Fibroblast of skin of scalp (primary cell): ENCODE data around the gene ZNF37A.
"Not testable (repeated sequence)": the region's sequence is repeated elsewhere in the genome, so short reads cannot be mapped to it uniquely, and the experiment has no call there.

Experiments
- DNase-seq: peaks from one replicate; pipeline ENCODE4 v3.0.0-alpha.2; 2013

ZNF37A gene

GRCh38 chr10:38150891-38151463, 56.8 kb downstream of the ZNF37A start:
- DNase-seq, result not testable (repeated sequence)

- DNase-seq, result no peak
Measured at GRCh38 chr10:38156416-38157269, 62.5 kb downstream of the ZNF37A start.

GRCh38 chr10:38157270-38157685, 63.1 kb downstream of the ZNF37A start:
- DNase-seq, result no peak

GRCh38 chr10:38159004-38159403, 64.9 kb downstream of the ZNF37A start:
- DNase-seq, result no peak

DNA sequence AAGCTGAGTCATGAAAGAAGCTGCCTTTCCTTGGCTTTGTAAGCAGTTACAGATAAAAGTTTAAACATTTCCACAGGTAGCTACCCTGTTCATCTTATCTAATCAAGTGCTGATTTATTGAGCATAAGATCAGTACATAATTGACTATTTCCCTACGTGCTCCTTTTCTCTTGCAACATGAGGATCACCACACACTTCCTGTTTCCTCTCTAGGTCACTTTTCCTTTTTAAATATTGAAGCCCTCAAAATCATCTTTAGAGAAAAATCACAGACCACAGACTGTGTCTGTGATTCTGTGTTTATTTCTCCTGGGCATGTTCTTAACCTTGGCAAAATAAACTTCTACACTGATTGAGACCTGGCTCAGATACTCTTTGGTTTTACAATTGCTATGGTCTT, 69.5 kb downstream of the ZNF37A start:
- no peak for DNase-seq

- DNase-seq, result no peak
Measured at GRCh38 chr10:38174336-38174735, 80.2 kb downstream of the ZNF37A start.

GRCh38 chr10:38184477-38184876, 90.3 kb downstream of the ZNF37A start:
- no peak for DNase-seq
